ENCODE results near the gene TUBB6. TPM values are rescaled to one million over a fixed set of nuclear protein-coding genes. Genes with fewer than 3 reads are reported as not detected.

The TUBB6 gene
- total RNA-seq, 1 donor from 2014 or later: 82.0 TPM

DNA sequence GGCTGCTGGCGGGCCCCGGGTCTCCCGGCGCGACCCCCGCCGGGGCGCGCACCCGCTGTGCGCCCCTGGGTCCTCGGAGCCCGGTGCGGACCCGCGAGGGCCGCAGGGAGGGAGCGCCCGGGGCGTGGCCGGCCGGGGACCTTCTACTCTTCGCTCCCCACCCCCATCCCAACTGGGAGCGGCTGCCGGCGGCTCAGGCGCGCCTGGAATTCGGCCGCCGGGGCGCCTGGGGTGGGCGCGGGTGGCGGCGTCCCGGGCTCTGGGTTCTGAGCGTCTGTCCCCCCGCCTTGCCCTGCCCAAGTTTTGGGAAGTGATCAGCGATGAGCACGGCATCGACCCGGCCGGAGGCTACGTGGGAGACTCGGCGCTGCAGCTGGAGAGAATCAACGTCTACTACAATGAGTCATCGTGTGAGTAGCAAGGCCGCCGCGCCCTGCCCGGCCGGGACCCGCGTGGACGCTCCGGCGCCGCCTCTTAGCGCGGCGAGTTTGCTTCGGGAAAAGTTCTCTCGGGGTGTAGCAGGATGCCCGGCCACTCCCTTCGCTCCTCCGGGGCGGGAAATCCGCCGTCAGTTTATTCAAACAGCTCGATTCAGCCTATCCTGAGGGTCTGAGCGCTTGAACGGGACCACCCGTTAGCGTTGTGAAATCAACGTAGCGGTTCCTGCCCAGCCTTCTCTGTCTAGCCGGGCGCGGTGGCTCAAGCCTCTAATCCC is 502 bp downstream of the TUBB6 start:
- ATAC-seq (peak; percentile 82), DNase-seq (peak; percentile 91)
- intact Hi-C loops (cut with micrococcal nuclease): no loop called here

DNA sequence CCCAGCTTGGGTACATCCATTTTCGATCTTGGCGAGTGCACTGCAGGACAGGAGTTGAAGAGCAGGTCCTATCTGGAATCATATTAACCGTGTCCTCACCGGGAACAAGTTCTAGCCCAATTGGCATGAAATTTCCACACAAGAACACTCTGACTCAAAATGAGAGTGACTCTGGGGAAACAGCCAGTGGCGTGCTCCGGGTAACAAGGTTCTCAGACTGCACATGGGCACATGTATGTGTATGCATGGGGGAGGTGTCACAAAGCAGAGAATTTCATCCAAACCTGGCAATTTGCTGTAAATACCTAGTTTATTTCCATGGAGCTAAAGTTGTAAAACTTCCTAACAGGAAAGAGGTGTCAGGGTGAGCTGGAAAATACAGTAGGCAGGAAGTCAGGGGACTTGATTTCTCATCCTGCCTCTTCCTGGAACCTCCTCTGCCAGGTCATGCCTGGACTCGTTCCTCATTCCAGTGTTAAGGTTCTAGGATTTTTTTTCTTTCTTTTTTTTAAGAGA is 1.7 kb downstream of the TUBB6 start:
- intact Hi-C loops (cut with micrococcal nuclease): no loop called here
- ATAC-seq (no peak), DNase-seq (no peak)

DNA sequence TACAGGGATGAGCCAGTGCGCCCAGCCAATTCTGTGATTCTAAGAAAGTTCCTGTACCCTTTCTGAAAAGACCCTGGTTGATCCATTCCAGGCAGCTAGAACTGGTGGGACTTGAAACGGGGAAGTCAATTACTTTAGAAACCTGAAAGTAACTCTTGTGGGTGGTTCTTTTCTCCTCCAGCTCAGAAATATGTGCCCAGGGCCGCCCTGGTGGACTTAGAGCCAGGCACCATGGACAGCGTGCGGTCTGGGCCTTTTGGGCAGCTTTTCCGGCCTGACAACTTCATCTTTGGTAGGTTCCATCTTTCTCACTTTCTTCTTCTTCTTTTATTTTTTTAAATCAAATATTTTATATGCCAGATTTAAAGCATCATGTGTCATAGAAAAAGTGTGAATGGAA is 2.7 kb downstream of the TUBB6 start:
- no peak for ATAC-seq
- no peak for DNase-seq
- intact Hi-C loops (cut with micrococcal nuclease): no loop called here

DNA sequence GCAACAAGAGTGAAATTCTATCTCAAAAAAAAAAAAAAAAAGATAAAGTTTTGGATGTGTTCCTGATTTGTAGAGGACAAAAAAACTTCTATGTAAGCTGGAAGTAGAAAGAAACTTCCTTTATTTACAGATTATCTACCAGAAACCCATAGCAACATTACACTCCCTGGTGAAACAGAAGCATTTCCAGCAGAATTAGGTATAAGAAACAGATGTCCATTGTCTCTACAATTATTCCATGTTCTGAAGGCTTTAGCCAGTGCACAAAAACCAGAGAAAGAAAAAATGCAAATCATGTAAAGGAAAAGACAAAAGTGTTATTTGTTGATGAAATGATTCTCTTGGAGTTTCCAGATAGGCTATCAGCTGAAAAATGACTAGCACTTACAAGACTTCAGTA is 4.9 kb downstream of the TUBB6 start:
- ATAC-seq (no peak), DNase-seq (no peak)
- intact Hi-C loops (cut with micrococcal nuclease): no loop called here

DNA sequence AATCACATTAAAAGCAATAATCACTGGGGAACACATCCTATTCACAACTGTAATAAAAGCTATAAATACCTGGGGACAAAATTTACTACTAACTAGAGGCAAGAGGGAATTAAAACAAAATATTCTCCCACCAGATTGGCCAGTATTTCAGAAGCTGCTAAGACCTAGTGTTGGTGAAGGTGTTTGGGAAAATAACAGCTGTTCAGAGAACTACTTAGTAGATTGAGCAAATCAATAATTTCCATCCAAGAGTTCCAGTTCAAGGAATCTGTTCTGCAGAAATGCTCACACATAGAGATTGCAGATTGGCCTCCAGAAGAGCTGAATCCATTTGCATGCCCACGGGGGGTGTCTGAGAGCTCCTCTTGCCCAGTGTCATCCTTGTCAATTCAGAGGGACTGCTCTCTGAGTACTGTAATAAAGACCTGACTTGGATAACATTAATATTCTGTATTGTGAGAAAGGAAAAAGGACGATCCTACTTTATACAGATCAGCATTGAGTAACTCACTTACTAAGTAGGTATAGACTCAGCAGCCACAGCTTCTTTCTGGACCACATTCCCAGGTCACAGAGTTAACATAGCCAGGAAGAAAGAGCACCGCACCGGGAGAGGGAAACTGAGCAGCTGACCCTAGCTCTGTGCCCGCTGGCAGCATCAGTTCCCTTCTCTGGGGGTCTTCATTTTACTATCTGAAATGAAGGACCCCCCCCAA is 5.6 kb downstream of the TUBB6 start:
- intact Hi-C loops (cut with micrococcal nuclease): no loop called here
- DNase-seq (no peak), ATAC-seq (no peak)

DNA sequence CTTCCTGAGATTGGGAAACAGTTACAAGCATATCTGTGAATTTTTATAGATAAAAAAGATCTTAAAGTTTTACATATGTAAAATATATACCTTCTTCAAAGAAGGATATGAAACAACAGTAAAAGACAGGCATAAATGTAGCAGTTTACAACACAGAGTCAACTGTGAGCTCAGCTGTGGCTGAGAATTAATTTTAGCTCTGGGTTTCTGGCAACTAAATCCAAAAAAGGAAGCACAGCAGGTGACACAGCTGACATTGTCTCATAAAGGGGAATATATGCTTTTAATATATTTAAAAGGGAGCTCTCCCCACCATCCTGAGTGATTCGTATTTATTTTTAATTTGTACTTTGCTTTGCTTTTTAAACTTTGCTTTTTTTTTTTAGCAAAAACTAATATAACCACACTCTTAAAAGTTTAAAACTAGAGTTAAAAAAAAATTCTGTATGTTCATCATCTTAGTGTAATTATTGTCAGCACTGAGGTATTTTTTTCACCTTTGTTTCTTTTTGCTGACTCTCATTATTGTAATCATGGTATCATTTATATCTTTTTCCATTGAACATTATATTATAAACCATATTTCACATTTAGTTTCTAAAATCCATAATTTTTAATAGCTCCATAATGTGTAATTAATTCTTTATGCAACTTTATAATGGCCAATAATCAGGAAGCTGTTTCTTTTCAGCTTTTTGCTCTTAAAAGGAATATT is 6.7 kb downstream of the TUBB6 start:
- ATAC-seq: no peak
- no peak for DNase-seq
- intact Hi-C loops (cut with micrococcal nuclease): no loop called here

DNA sequence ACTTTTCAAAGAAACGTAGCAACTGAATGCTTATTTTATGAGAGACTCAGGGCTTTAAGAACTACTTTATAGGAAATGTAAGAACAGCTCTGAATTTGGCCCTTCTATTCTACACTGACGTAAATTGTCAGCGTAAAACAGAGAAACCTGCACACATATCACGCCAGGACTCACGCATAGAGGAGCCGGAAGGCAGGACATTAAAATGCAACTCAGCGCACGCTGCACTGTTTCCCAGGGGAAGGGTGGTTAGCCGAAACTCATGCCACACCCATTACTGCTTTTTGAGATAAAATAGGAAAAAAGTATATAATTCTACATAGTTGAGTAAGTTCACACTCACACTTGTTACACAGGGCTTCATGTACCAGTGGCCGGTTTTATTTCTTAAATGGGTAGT is 7.4 kb downstream of the TUBB6 start:
- ATAC-seq (peak; percentile 9), DNase-seq (no peak)
- intact Hi-C loops (cut with micrococcal nuclease): no loop called here

DNA sequence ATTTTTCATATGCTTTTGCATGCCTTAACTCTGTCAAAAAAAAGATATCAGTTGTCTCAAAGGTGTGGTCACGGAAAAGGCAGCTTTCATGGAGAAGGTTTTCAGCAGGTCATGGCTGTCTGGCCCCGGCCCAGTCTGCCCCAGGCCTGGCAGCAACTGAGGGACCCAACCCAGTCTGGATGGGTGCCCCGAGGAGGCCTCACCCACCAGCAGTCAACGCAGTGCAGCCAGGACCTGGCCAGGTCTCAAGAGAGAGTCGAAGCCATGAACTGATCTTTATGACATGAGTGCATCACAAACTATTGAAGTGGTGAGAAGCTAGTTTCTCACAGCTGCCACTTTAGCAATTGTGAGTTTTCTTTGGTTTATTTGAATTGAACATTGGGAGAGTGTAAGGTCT is 7.9 kb downstream of the TUBB6 start:
- DNase-seq (peak; percentile 82), ATAC-seq (peak; percentile 70)
- intact Hi-C loops (cut with micrococcal nuclease): no loop called here

DNA sequence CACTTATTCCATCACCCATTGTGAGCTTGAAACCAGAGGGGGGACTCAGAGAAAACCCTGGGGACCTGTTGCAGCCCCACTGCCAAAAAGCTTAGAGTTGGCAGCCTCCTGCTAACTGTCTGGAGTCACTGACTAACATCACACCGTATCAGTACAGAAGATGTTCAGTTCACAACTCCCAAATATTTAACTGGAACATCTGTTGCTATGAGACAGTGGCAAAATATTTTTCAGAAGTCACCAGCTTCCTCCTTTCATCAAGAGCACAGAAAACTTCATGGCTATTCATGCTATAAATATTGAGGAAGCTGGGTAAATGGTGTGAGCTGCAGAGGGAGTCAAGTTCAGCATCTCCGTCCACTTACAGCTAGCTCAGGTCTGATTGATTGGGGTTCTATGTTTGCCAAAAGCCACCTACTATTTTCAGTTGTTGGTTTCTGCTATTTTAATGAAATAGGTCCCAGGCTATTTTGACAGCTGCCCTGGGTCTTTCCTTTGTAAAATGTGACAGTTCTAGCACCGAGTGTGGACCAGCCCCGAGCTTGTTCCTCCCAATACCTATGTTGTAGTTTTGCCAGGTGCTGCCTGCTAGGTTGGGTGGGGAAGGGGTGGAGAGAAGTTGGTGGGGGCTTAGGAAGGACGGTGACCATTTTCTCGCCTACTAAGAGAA is 9.8 kb downstream of the TUBB6 start:
- DNase-seq (no peak), ATAC-seq (peak; percentile 75)
- intact Hi-C loops (cut with micrococcal nuclease): no loop called here

DNA sequence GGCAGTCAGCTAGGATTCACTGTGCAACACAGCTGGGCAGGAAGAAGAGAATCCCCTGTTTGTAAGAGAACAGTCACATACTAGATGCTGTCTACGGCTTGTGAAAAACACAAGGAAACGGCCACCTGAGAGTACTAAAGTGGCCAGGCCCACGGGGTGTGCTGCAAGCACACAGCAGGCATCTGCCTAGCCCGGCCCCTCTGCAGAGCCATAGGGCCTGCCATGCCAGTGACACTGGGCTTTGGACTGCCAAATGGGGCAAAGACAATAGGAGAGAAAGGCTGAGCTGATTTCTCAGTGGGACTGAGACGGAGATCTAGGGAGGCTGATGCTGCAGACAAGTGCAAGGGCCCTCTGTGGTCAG is 10.3 kb downstream of the TUBB6 start:
- ATAC-seq (peak; percentile 62), DNase-seq (peak; percentile 52)
- intact Hi-C loops (cut with micrococcal nuclease): no loop called here

DNA sequence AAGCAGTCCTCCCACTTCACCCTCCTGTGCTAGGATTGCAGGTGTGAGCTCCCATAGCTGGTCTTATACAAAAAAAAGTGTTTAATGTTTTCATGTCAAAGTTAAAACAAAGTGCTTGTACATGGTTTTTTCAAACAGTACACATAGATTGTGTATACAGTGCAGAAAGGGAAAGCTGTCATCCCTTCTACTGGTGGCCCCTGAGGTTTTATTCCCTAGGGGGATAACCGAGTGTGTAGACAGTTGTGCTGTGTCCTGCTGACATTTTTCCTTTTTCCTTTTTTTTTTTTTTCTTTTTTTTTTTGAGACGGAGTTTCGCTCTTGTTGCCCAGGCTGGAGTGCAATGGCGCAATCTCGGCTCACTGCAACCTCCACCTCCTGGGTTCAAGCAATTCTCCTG is 10.8 kb downstream of the TUBB6 start:
- no peak for DNase-seq
- intact Hi-C loops (cut with micrococcal nuclease): no loop called here
- no peak for ATAC-seq

DNA sequence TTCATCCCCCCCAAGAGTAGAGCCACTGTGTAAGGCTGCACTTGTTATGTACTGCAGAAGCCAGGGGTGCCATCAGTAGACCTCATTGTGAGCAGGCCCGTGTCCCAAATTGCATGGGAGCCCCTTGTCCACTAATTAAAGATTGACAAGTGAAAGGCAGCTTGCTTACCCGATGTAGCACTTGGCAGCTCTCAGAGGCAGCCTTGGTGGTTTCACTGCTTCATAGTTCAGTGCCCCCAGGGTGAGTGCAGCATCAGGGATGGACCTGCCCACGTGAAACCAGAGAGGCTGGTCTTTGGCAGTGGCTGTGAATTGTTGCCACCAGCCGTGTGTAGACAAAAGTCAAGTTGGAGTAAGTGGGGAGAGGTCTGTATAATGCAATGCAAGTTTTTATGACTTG is 13.3 kb downstream of the TUBB6 start:
- ATAC-seq (no peak), DNase-seq (no peak)
- intact Hi-C loops (cut with micrococcal nuclease): loop anchor here (5.0 kb wide), 1 partner anchor 41 kb away; no protein-coding TSS in a partner anchor

DNA sequence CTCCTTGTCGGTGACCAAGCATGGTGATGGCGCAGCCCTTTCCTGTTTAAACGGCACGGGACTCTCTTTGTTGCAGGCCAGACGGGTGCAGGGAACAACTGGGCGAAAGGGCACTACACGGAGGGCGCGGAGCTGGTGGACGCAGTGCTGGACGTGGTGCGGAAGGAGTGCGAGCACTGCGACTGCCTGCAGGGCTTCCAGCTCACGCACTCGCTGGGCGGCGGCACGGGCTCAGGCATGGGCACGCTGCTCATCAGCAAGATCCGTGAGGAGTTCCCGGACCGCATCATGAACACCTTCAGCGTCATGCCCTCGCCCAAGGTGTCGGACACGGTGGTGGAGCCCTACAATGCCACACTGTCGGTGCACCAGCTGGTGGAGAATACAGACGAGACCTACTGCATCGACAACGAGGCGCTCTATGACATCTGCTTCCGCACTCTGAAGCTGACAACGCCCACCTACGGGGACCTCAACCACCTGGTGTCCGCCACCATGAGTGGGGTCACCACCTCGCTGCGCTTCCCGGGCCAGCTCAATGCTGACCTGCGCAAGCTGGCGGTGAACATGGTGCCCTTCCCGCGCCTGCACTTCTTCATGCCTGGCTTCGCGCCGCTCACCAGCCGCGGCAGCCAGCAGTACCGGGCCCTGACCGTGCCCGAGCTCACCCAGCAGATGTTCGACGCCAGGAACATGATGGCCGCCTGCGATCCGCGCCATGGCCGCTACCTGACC is 17.1 kb downstream of the TUBB6 start:
- DNase-seq (no peak), ATAC-seq (no peak)
- intact Hi-C loops (cut with micrococcal nuclease): loop anchor here (5.0 kb wide), 1 partner anchor 37 kb away; no protein-coding TSS in a partner anchor

DNA sequence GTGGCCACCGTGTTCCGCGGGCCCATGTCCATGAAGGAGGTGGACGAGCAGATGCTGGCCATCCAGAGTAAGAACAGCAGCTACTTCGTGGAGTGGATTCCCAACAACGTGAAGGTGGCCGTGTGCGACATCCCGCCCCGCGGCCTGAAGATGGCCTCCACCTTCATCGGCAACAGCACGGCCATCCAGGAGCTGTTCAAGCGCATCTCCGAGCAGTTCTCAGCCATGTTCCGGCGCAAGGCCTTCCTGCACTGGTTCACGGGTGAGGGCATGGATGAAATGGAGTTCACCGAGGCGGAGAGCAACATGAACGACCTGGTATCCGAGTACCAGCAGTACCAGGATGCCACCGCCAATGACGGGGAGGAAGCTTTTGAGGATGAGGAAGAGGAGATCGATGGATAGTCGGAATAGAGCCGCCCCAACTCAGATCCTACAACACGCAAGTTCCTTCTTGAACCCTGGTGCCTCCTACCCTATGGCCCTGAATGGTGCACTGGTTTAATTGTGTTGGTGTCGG is 17.7 kb downstream of the TUBB6 start:
- intact Hi-C loops (cut with micrococcal nuclease): no loop called here
- no peak for DNase-seq
- no peak for ATAC-seq

DNA sequence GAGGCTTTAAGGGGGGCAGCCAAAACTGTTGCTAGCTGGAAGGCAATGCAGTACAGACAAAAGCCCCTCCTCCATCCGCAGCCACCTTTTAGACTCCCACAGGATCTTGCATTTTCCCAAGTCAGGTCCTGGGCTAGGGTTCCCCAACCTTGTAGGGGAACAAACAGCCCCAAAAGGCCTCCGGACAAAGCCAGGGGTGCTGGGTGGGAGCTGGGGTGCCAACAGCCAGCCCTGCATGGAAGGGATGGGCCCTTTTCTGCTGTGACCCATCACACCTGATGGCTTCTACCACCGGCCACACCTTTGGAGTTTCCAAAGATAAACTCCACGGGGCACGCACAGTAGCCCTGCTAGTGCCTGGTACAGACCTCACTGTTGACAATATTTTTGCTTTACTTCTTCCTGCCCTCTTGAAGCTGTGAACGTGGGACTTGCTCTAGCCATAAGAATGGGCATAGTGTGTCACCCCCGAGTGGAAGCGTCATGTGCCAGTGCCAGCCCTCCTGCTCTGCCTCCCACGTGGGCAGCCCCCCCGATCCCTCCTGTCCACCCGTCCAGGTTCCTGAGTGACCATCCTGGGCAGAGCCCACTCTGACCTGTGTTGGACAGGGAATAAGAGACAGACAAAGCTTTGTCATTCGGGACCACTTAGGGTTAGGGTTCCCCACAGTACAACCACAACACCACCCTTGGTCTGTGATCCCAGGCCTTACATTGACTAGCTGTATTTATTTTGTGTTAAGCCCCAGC is 18.8 kb downstream of the TUBB6 start:
- ATAC-seq (peak; percentile 11), DNase-seq (no peak)
- intact Hi-C loops (cut with micrococcal nuclease): no loop called here

DNA sequence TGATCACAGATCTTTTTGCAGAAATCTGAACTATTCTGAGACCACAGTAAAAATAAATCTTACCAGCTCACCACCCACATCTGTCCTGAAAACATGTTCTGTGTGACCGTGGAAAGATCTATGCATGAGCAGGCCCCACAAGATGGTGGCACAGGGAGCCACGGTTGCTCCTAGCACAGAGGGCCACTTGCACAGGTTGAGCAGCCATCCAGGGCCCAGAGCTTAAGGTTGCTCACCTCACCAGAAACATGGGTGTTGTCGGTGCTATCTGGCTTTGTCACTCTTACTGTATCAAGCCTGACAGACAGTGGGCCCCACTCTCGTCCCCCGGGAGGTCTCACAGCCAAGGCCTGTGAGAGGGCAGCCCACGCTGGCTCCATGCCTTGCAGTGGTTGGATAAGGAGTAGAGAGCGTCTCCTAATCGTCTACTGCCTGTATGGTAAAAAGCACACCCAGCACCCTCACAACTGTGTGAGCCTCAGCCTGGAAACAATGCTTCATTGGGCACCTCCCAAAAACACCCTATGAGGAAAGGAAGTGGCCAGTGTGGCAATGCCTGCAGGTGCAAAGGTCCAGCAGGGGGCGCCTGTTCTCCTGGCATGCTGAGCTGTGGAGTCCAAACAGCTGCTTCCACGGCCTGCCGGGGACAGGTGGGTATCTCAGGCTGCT is 19.6 kb downstream of the TUBB6 start:
- ATAC-seq: peak; percentile 77

DNA sequence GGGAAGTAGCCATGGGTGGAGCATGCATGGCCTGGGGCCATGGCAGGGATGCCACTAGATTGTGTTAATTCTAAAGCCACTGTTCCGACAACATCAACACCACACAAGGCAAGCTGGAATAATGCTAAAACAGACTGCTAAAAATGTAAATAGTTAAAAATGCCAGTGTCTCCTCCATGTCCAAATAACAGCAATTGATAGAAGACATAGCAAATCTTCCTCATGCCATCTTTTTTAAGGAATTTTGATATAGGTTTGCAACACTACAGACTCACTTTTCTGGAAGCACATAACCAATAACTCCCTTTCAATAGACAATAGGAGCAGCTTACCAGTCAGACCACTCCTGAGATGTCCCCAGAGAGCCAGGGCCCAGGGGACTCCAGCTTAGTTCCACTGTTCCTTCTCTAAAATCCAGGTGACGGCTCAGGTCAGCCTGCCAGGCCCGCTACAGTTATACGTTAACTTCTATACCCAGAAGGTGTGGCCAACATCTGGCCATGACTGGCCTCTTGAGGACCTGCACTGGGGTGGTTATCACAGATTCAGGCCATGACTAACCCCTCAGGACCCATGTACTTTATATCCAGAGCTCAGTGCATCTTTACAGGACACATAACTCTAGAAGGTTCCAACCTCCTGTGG is 20.3 kb downstream of the TUBB6 start:
- no peak for DNase-seq
- no peak for ATAC-seq
- intact Hi-C loops (cut with micrococcal nuclease): no loop called here

More for the DNA sequence above, 19.6 kb downstream of the TUBB6 start:
- peak; percentile 92 for DNase-seq
- intact Hi-C loops (cut with micrococcal nuclease): no loop called here
